GM13977 (cell line): ENCODE data around the gene CPPED1.

ENCODE experiments used
- DNase-seq: peaks from one replicate; pipeline ENCODE4 v3.0.0; 2012; ENCODE audit warnings: low spot score
- in situ Hi-C: fragments of 300-500 bp; cut with MboI; formaldehyde crosslinking; loops from one replicate; pipeline ENCODE4 v1.12.0; 2022; ENCODE audit warnings: low sequenced_read_pairs, low pct_unique_long_range_greater_than_20kb, mixed read lengths, inconsistent platforms; ENCODE audit not compliant: unreplicated experiment
- TF ChIP-seq, protein P1 (sequence below): IDR thresholded peaks from 2 replicates; pipeline ENCODE4 v1.5.1; 2012; ENCODE audit warnings: mild to moderate bottlenecking, control low read depth; ENCODE audit not compliant: insufficient read depth; ENCODE audit errors: extremely low read depth, missing control alignments

CPPED1 gene

GRCh38 chr16:12784076-12784475 lies 19.6 kb downstream of the CPPED1 start:
- no peak for DNase-seq
- TF ChIP-seq, protein P1, sequence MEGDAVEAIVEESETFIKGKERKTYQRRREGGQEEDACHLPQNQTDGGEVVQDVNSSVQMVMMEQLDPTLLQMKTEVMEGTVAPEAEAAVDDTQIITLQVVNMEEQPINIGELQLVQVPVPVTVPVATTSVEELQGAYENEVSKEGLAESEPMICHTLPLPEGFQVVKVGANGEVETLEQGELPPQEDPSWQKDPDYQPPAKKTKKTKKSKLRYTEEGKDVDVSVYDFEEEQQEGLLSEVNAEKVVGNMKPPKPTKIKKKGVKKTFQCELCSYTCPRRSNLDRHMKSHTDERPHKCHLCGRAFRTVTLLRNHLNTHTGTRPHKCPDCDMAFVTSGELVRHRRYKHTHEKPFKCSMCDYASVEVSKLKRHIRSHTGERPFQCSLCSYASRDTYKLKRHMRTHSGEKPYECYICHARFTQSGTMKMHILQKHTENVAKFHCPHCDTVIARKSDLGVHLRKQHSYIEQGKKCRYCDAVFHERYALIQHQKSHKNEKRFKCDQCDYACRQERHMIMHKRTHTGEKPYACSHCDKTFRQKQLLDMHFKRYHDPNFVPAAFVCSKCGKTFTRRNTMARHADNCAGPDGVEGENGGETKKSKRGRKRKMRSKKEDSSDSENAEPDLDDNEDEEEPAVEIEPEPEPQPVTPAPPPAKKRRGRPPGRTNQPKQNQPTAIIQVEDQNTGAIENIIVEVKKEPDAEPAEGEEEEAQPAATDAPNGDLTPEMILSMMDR, result no peak
- in situ Hi-C loops, result no loop called here

DNA sequence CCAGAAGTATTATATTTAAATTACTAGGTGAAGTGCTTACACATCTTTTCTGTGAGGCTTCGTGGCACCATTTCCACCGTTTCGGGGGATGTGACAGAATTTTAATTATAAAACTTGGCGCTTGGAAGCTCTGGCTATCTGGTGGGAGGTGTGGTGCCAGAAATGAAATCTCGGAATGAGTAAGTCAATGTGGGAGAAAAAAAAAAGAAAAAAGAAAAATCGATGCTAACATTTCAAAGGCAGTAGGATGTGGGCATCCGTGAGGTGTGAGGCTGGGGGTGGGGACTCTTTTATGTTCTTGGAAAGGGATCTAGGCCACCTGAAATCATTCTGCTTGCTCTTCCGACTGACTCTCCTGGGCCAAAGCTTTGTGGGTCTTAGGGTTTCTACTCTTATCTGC lies 21.9 kb downstream of the CPPED1 start:
- TF ChIP-seq, protein P1, result no peak
- no peak for DNase-seq
- in situ Hi-C loops, result no loop called here

GRCh38 chr16:12780467-12780866 lies 23.2 kb downstream of the CPPED1 start:
- in situ Hi-C loops, result no loop called here
- DNase-seq, result no peak
- TF ChIP-seq, protein P1, result no peak

GRCh38 chr16:12778726-12779125 lies 25.0 kb downstream of the CPPED1 start:
- TF ChIP-seq, protein P1, result no peak
- in situ Hi-C loops, result no loop called here

DNA sequence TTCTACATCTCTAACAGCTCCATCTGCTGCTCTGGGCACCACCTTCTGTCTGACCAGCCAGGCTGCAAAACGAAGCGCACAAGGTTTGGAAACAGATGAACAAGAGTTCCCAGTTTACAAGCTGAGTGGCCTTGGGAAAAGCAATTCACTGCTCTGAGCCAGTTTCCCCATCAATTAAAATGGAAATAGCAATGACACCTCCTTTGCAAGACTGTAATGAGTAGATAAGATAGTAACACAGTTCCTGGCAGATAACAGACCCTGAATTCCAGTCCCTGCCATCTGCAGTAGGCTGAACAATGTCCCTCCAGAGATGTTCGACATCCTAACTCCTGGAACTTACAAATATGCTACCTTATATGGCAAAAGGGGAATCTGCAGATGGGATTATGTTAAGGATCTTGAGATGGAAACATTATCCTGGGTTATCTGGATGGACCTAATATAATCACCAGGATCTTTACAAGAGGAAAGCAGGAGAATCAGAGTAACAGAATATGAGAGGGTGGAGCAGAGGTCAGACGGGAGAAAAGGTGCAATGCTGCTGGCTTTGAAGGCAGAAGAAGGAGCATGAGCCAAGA lies 27.9 kb downstream of the CPPED1 start:
- in situ Hi-C loops, result no loop called here
- TF ChIP-seq, protein P1, result no peak
- no peak for DNase-seq

More at GRCh38 chr16:12778726-12779125, 25.0 kb downstream of the CPPED1 start:
- DNase-seq, result no peak

DNA sequence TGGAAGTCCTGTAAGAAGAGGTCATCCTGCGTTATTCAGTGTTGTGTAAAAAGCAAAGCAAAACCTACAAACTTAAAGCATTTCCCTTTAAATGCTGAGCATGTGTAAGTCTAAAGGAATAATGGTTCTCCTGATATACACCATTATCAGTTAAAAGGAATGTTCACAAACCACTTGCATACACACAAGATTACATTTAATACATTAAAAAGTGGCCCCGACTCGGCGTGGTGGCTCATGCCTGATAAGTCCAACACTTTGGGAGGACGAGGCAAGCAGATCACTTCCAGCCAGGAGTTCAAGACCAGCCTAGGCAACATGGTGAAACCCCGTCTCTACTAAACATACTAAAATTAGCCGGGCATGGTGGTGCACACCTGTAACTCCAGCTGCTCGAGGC lies 30.5 kb downstream of the CPPED1 start:
- no peak for DNase-seq
- in situ Hi-C loops, result no loop called here

More for the DNA sequence above, 30.5 kb downstream of the CPPED1 start:
- TF ChIP-seq, protein P1, result no peak
